Ectodermal cell (in vitro differentiated cells): Measurements from ENCODE around the gene ACTR6.
"Not testable (repeated sequence)": the region's sequence is repeated elsewhere in the genome, so short reads cannot be mapped to it uniquely, and the experiment has no call there.

Experiments
- H3K27ac ChIP-seq: 2 replicates; pipeline ENCODE4 v1.7.0; 2013; ENCODE audit warnings: mild to moderate bottlenecking, low read depth, low read length; ENCODE audit not compliant: insufficient read depth, poor library complexity, severe bottlenecking
- H3K27me3 ChIP-seq: 2 replicates; pipeline ENCODE4 v1.7.0; 2013; ENCODE audit warnings: mild to moderate bottlenecking, low read length; ENCODE audit not compliant: insufficient read depth, control insufficient read depth, poor library complexity, severe bottlenecking
- H3K36me3 ChIP-seq: one replicate; pipeline ENCODE4 v1.7.0; 2013; ENCODE audit warnings: low read length; ENCODE audit not compliant: control insufficient read depth, insufficient read depth
- H3K4me1 ChIP-seq: one replicate; pipeline ENCODE4 v1.7.0; 2013; ENCODE audit warnings: low read length; ENCODE audit not compliant: control insufficient read depth, insufficient read depth
- H3K4me3 ChIP-seq: 2 replicates; pipeline ENCODE4 v1.7.0; 2013; ENCODE audit warnings: low read depth, low read length, control low read depth; ENCODE audit not compliant: insufficient read depth
- H3K9me3 ChIP-seq: 2 replicates; pipeline ENCODE4 v1.7.0; 2013; ENCODE audit warnings: mild to moderate bottlenecking, low read length, moderate library complexity; ENCODE audit not compliant: control insufficient read depth
- WGBS, 2 experiments: methylation state at CpG; one replicate each; pipeline ENCODE4 v1.1.7; 2013; ENCODE audit warnings: missing lambda C conversion rate in 2 of 2; 5-methylcytosine and 5-hydroxymethylcytosine counted together

The ACTR6 gene

GRCh38 chr12:100219328-100220109 is 18.9 kb downstream of the ACTR6 start:
- H3K4me1 ChIP-seq, result no peaks in the 10 kb centered on the region
- peak overlapping the region; percentile 23 for H3K27ac ChIP-seq
- no peaks in the 10 kb centered on the region for H3K9me3 ChIP-seq
- H3K36me3 ChIP-seq, result peaks cover 10% of the 10 kb centered on the region
- H3K4me3 ChIP-seq, result no peak overlapping the region
- no peaks in the 10 kb centered on the region for H3K27me3 ChIP-seq
- 94 to 96% methylated on average over 4 to 5 of the region's 5 CpGs for WGBS, 2 experiments

- H3K4me1 ChIP-seq, result no peaks in the 10 kb centered on the region
- H3K27ac ChIP-seq, result no peak overlapping the region
- H3K9me3 ChIP-seq, result no peaks in the 10 kb centered on the region
- 92 to 95% methylated on average over 2 of the region's 3 CpGs for WGBS, 2 experiments
- H3K27me3 ChIP-seq, result no peaks in the 10 kb centered on the region
- H3K36me3 ChIP-seq, result peaks cover 5% of the 10 kb centered on the region
- H3K4me3 ChIP-seq, result no peak overlapping the region
Observed at GRCh38 chr12:100221523-100221922, 20.9 kb downstream of the ACTR6 start.

DNA sequence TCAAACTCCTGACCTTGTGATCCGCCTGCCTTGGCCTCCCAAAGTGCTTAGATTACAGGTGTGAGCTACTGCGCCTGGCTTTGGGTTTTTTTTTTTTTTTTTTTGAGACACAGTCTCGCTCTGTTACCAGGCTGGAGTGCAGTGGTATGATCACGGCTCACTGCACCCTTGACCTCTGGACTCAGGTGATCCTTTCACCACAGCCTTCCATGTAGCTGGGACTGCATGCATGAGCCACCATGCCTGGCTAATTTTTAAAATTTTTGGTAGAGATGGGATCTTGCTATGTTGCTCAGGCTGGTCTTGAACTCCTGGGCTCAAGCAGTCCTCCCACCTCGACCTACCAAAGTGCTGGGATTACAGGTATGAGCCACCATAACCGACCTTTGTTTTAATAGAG is 21.6 kb downstream of the ACTR6 start:
- not testable (repeated sequence) for H3K4me1 ChIP-seq, H3K36me3 ChIP-seq, H3K27me3 ChIP-seq

GRCh38 chr12:100225491-100225890 is 24.9 kb downstream of the ACTR6 start:
- no peak overlapping the region for H3K27ac ChIP-seq
- H3K36me3 ChIP-seq, result peaks cover 4% of the 10 kb centered on the region
- H3K9me3 ChIP-seq, result no peaks in the 10 kb centered on the region
- no peaks in the 10 kb centered on the region for H3K4me1 ChIP-seq
- no peak overlapping the region for H3K4me3 ChIP-seq
- no peaks in the 10 kb centered on the region for H3K27me3 ChIP-seq

More for the DNA sequence above, 21.6 kb downstream of the ACTR6 start:
- 92 to 93% methylated on average over 6 of the region's 6 CpGs for WGBS, 2 experiments
- not testable (repeated sequence) for H3K4me3 ChIP-seq, H3K27ac ChIP-seq, H3K9me3 ChIP-seq

DNA sequence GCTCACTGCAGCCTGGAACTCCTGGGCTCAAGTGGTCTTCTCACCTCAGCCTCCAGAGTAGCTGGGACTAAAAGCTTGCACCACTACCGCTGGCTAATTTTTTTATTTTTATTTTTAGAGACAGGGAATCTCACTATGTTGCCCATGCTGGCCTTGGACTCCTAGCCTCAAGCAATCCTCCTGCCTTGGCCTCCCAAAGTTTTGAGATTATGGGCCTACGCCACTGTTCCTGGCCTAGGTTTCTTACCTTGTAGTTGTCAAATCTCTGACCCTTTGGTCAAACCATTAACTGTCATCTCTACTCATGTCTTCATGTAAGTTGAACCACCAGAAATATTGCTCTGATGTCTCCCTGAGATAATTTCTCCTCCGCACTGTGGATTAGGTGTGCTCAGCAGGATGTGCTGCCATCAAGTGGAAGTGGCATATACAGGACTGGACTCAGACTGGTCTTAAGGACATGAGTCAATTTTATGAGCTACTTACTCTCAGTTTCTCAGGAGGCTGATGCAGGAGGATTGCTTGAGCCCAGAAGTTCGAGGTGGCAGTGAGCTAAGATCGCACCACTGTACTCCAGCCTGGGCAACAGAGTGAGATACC is 28.5 kb downstream of the ACTR6 start:
- H3K27me3 ChIP-seq, result no peaks in the 10 kb centered on the region
- H3K9me3 ChIP-seq, result no peaks in the 10 kb centered on the region
- H3K4me3 ChIP-seq, result no peak overlapping the region
- 93 to 95% methylated on average over 5 of the region's 5 CpGs for WGBS, 2 experiments
- H3K27ac ChIP-seq, result no peak overlapping the region
- no peaks in the 10 kb centered on the region for H3K36me3 ChIP-seq
- H3K4me1 ChIP-seq, result no peaks in the 10 kb centered on the region

GRCh38 chr12:100229876-100230275 is 29.3 kb downstream of the ACTR6 start:
- 95 to 97% methylated on average over 2 of the region's 4 CpGs for WGBS, 2 experiments
- Histone ChIP-seq H3K4me1 (no peaks in the 10 kb centered on the region), H3K27me3 (no peaks in the 10 kb centered on the region), H3K9me3 (no peaks in the 10 kb centered on the region), H3K27ac (no peak overlapping the region), H3K36me3 (no peaks in the 10 kb centered on the region), H3K4me3 (no peak overlapping the region)

- H3K4me1 ChIP-seq, H3K36me3 ChIP-seq, H3K27me3 ChIP-seq, H3K4me3 ChIP-seq, H3K9me3 ChIP-seq, H3K27ac ChIP-seq: not testable (repeated sequence)
- WGBS, 2 experiments, result 92 to 95% methylated on average over 3 of the region's 3 CpGs
Observed at GRCh38 chr12:100231873-100232272, 31.3 kb downstream of the ACTR6 start.

DNA sequence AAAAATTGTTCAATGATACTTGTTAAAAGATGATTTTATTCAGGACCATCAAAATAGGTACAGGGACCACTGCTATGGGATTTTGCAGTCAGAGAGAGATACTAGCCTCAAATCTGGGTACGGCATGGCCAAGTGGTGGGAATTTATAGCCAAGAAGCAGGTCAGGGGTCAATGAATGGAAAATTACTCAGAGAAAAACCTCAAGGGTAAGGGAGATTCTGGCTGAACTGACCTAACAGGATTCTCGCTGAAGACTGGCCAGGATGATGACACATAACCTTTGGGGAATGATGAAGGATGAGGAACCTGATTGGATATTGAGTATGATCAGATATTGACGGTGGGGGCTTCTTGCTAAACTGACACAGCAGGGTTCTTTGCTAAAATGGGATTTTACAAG is 33.6 kb downstream of the ACTR6 start:
- Histone ChIP-seq H3K27me3 (no peaks in the 10 kb centered on the region), H3K4me1 (no peaks in the 10 kb centered on the region), H3K9me3 (no peaks in the 10 kb centered on the region), H3K4me3 (no peak overlapping the region), H3K27ac (no peak overlapping the region), H3K36me3 (no peaks in the 10 kb centered on the region)
- 79 to 83% methylated on average over 3 of the region's 3 CpGs for WGBS, 2 experiments

GRCh38 chr12:100234591-100235304 is 34.1 kb downstream of the ACTR6 start:
- H3K4me3 ChIP-seq, result no peak overlapping the region
- H3K9me3 ChIP-seq, result no peaks in the 10 kb centered on the region
- no peaks in the 10 kb centered on the region for H3K36me3 ChIP-seq
- H3K4me1 ChIP-seq, result no peaks in the 10 kb centered on the region
- WGBS, 2 experiments, result 83 to 89% methylated on average over 4 to 5 of the region's 7 CpGs
- H3K27me3 ChIP-seq, result no peaks in the 10 kb centered on the region
- no peak overlapping the region for H3K27ac ChIP-seq

GRCh38 chr12:100238801-100239200 is 38.2 kb downstream of the ACTR6 start:
- H3K36me3 ChIP-seq, result no peaks in the 10 kb centered on the region
- WGBS, 2 experiments, result 96 to 97% methylated on average over 3 of the region's 3 CpGs

More at GRCh38 chr12:100238801-100239200, 38.2 kb downstream of the ACTR6 start:
- H3K4me3 ChIP-seq, result no peak overlapping the region
- no peaks in the 10 kb centered on the region for H3K9me3 ChIP-seq
- H3K27me3 ChIP-seq, result no peaks in the 10 kb centered on the region
- H3K4me1 ChIP-seq, result no peaks in the 10 kb centered on the region
- H3K27ac ChIP-seq, result no peak overlapping the region
